Endothelial cell of umbilical vein (primary cell): Measurements from ENCODE around the gene KCNQ5. TPM values are rescaled to one million over a fixed set of nuclear protein-coding genes. Genes with fewer than 3 reads are reported as not detected.

Experiments
- BruUV-seq: library from RNA; stranded (reverse); fragments of 400-500 nt; replicated peaks from 2 replicates; lab custom pipeline; 2021; lab: Mats Ljungman, UMichigan
- CTCF ChIA-PET: fragments of 300-600, 350-600 bp; sonication (Branson Sonifier 250); formaldehyde crosslinking; loops from one replicate; lab custom pipeline; 2021; ENCODE audit warnings: antibody characterized with exemption, inconsistent platforms; lab: Charles Lee
- POLR2A ChIA-PET: fragments of 300-600, 350-600 bp; sonication (Branson Sonifier 250); formaldehyde crosslinking; loops from one replicate; lab custom pipeline; 2021; ENCODE audit warnings: antibody characterized with exemption, inconsistent platforms; lab: Charles Lee
- DNase-seq: peaks from one replicate; pipeline ENCODE4 v3.0.0-alpha.2; 2011; ENCODE audit warnings: low read depth, low spot score
- FAIRE-seq: peaks from 2 replicates; lab custom pipeline; 2011; peaks lifted over from hg19 to GRCh38; lab: Jason Lieb, UNC
- H2AFZ ChIP-seq: 2 replicates; pipeline ENCODE4 v1.6.0; 2012; ENCODE audit warnings: low read depth, low read length, control low read depth, inconsistent platforms
- H3K27ac ChIP-seq: 2 replicates; pipeline ENCODE4 v1.5.1; 2011; ENCODE audit warnings: low read depth, mild to moderate bottlenecking, control low read depth, low read length, moderate library complexity; ENCODE audit not compliant: insufficient read depth
- H3K27me3 ChIP-seq, 2 experiments: 2 replicates each; pipeline versions ENCODE4 v1.6.0 to v1.6.1; 2011; ENCODE audit warnings: low read length in 2 of 2, mixed read lengths in 1 of 2; ENCODE audit not compliant: control insufficient read depth in 2 of 2, insufficient read depth in 2 of 2
- H3K36me3 ChIP-seq, 2 experiments: 2 replicates in 1 of 2; 3 replicates in 1 of 2; pipeline ENCODE4 v1.5.1; 2011; ENCODE audit warnings: low read length in 2 of 2, mild to moderate bottlenecking in 1 of 2, moderate library complexity in 1 of 2; ENCODE audit not compliant: control insufficient read depth in 2 of 2, insufficient read depth in 2 of 2; ENCODE audit errors: extremely low read depth in 1 of 2
- H3K4me1 ChIP-seq: 3 replicates; pipeline ENCODE4 v1.5.1; 2011; ENCODE audit warnings: mild to moderate bottlenecking, low read length; ENCODE audit not compliant: control insufficient read depth, insufficient read depth; ENCODE audit errors: extremely low read depth
- H3K4me2 ChIP-seq: 2 replicates; pipeline ENCODE4 v1.6.1; 2011; ENCODE audit warnings: low read length, control low read depth, mixed read lengths; ENCODE audit not compliant: insufficient read depth
- H3K4me3 ChIP-seq, 3 experiments: fragments of 200-600 bp in 1 of 3; sonication (generic), shearing (Covaris generic) in 1 of 3; replicated peaks in 1 of 3; 2 replicates each; pipeline ENCODE4 v1.5.1; 2011 to 2016; ENCODE audit warnings: control low read depth in 3 of 3, low read length in 3 of 3, mild to moderate bottlenecking in 2 of 3, inconsistent platforms in 1 of 3, low read depth in 1 of 3, moderate library complexity in 1 of 3; ENCODE audit not compliant: insufficient read depth in 1 of 3
- H3K79me2 ChIP-seq: 2 replicates; pipeline ENCODE4 v1.6.0; 2012; ENCODE audit warnings: low read length, inconsistent platforms; ENCODE audit not compliant: control insufficient read depth, insufficient read depth
- H3K9ac ChIP-seq: replicated peaks from 2 replicates; pipeline ENCODE3; 2011; ENCODE audit warnings: low read length, control low read depth; ENCODE audit not compliant: insufficient read depth; ENCODE audit errors: extremely low read depth
- H3K9me1 ChIP-seq: replicated peaks from 3 replicates; pipeline ENCODE4 v1.6.0; 2011; ENCODE audit warnings: mild to moderate bottlenecking, low read length; ENCODE audit not compliant: control insufficient read depth, insufficient read depth; ENCODE audit errors: extremely low read depth
- H3K9me3 ChIP-seq: replicated peaks from 2 replicates; pipeline ENCODE4 v1.5.1; 2012; ENCODE audit warnings: low read length, inconsistent platforms; ENCODE audit not compliant: control insufficient read depth, insufficient read depth
- H4K20me1 ChIP-seq: replicated peaks from 2 replicates; pipeline ENCODE3; 2011; ENCODE audit warnings: mild to moderate bottlenecking, low read length; ENCODE audit not compliant: control insufficient read depth, insufficient read depth; ENCODE audit errors: extremely low read depth
- CTCF ChIP-seq, 2 donors: IDR thresholded peaks; 1 replicate in 1 of 2; 2 replicates in 1 of 2; pipeline ENCODE4 v1.5.1; 2011; ENCODE audit warnings: low read length in 2 of 2, mild to moderate bottlenecking in 2 of 2, moderate library complexity in 2 of 2, control low read depth in 1 of 2, inconsistent platforms in 1 of 2, low read depth in 1 of 2; ENCODE audit not compliant: insufficient read depth in 1 of 2; ENCODE audit errors: extremely low read depth in 1 of 2
- FOS ChIP-seq: IDR thresholded peaks from 2 replicates; pipeline ENCODE4 v1.6.1; 2011; ENCODE audit warnings: mild to moderate bottlenecking, low read length, moderate library complexity, borderline replicate concordance; ENCODE audit not compliant: insufficient read depth
- GATA2 ChIP-seq: IDR thresholded peaks from 2 replicates; pipeline ENCODE4 v1.7.0; 2011; ENCODE audit warnings: low read depth, mild to moderate bottlenecking, moderate library complexity, mixed read lengths, low read length; ENCODE audit not compliant: insufficient read length, insufficient read depth
- JUN ChIP-seq: IDR thresholded peaks from 2 replicates; pipeline ENCODE4 v1.6.1; 2011; ENCODE audit warnings: borderline replicate concordance, low read depth; ENCODE audit not compliant: insufficient read length, insufficient read depth
- MYC ChIP-seq: IDR thresholded peaks from one replicate; pipeline ENCODE4 v1.6.1; 2011; ENCODE audit warnings: mild to moderate bottlenecking, low read depth, low read length
- dilution Hi-C: fragments of 300-500 bp; cut with MboI; formaldehyde crosslinking; loops from one replicate; pipeline ENCODE4 v1.15.0; 2019; ENCODE audit warnings: low sequenced_read_pairs; ENCODE audit not compliant: extremely low pct_ligation_motif_present
- intact Hi-C: fragments of 100-400 bp; cut with micrococcal nuclease; formaldehyde crosslinking; loops from one replicate; pipeline ENCODE4 v1.10.0; 2022
- polyA plus RNA-seq, 4 experiments: library from polyadenylated mRNA; depleted of rRNA in 3 of 4; stranded (reverse) in 3 of 4; unstranded in 1 of 4; fragments of >200 nt; gene quantifications; 2 replicates each; pipeline versions ENCODE4 v1.2.1 to v1.2.3, GENCODE V29; 2011 to 2012; ENCODE audit warnings: missing spikeins in 1 of 4
- total RNA-seq: library from RNA; stranded (reverse); gene quantifications from 2 replicates; pipeline ENCODE4 v1.2.3, GENCODE V29; 2021

The KCNQ5 gene
- total and polyA plus RNA-seq, 2 donors (not counting 3 experiments of a cell fraction or from before 2014, with no cell fraction given) = 0.22 TPM; not detected in 1

GRCh38 chr6:72825315-72825911 is 203.5 kb downstream of the KCNQ5 start:
- H4K20me1 ChIP-seq = no peaks in the 10 kb centered on the region
- H3K9ac ChIP-seq = no peak overlapping the region
- intact Hi-C loops (no loop called here), dilution Hi-C loops (no loop called here)
- FAIRE-seq (no peak), DNase-seq (peak; percentile 27)
- H3K4me2 ChIP-seq = no peak overlapping the region
- no TSS peak for BruUV-seq
- ChIA-PET CTCF (interaction anchor here (0.7 to 1.3 kb wide), 2 partner anchors 12 to 287 kb away, joined by 3 to 4 read pairs; no protein-coding TSS in a partner anchor), POLR2A (no interaction called here)
- no peaks in the 10 kb centered on the region for H3K27me3 ChIP-seq
- TF ChIP-seq MYC (no peak), FOS (peak; percentile 15)
- H3K9me3 ChIP-seq = no peaks in the 10 kb centered on the region
- no peak overlapping the region for H2AFZ ChIP-seq
- H3K9me1 ChIP-seq = no peaks in the 10 kb centered on the region
- H3K27ac ChIP-seq = no peak overlapping the region
- no peak overlapping the region for H3K4me3 ChIP-seq
- no peaks in the 10 kb centered on the region for H3K36me3 ChIP-seq
- no peaks in the 10 kb centered on the region for H3K4me1 ChIP-seq
- H3K79me2 ChIP-seq = no peaks in the 10 kb centered on the region

DNA sequence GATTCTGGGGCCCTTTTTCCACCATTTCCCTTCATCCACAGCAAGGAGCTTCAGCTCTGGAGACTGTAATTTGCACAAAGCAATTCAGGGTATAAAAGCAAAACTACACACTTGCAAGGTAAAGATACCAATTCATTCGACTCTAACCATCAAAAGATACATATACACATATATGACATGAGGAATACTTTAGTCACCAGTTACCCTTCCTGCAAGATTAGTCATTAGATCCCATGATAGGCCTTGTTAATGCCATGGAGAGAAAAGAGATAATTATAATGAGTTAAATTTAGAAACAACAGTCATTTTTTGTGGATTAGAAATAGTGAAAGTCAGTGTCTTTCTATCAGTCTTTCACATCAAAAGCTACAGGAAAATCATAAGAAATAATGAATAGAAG is 204.2 kb downstream of the KCNQ5 start:
- H3K79me2 ChIP-seq = no peaks in the 10 kb centered on the region
- no TSS peak for BruUV-seq
- H3K9me3 ChIP-seq = no peaks in the 10 kb centered on the region
- H3K36me3 ChIP-seq = no peaks in the 10 kb centered on the region
- H3K9me1 ChIP-seq = no peaks in the 10 kb centered on the region
- TF ChIP-seq FOS = peak; percentile 52
- TF ChIP-seq MYC = no peak
- TF ChIP-seq CTCF (IDR thresholded peaks at IDR 0.05; ENCODE audit: extremely low read depth in 1 of 2, insufficient read depth in 1 of 2, low read depth in 1 of 2, low read length in 2 of 2) = no peak
- TF ChIP-seq JUN = peak; percentile 36
- TF ChIP-seq GATA2 = peak; percentile 57
- H4K20me1 ChIP-seq = no peaks in the 10 kb centered on the region
- peak; percentile 13 for DNase-seq
- no peak overlapping the region for H3K4me2 ChIP-seq
- no peak overlapping the region for H2AFZ ChIP-seq
- H3K27ac ChIP-seq = no peak overlapping the region
- ChIA-PET POLR2A (no interaction called here), CTCF (interaction anchor here (0.7 to 1.3 kb wide), 2 partner anchors 11 to 287 kb away, joined by 3 to 4 read pairs; no protein-coding TSS in a partner anchor)
- H3K9ac ChIP-seq = no peak overlapping the region
- no peak for FAIRE-seq
- dilution Hi-C loops (no loop called here), intact Hi-C loops (no loop called here)
- H3K27me3 ChIP-seq = no peaks in the 10 kb centered on the region
- H3K4me1 ChIP-seq = no peaks in the 10 kb centered on the region
- no peak overlapping the region for H3K4me3 ChIP-seq
